RWPE1 (cell line): ENCODE measurements around the gene BACH2.

Experiments used
- CTCF ChIA-PET: fragments of 350-600 bp; sonication (Branson Sonifier 250); formaldehyde crosslinking; extraction: SDS; loops from one replicate; lab custom pipeline; 2021; lab: Yijun Ruan, JAX
- POLR2A ChIA-PET: fragments of 400-600 bp; formaldehyde crosslinking; extraction: SDS; loops from one replicate; lab custom pipeline; 2020; ENCODE audit warnings: antibody characterized with exemption; ENCODE audit not compliant: low non-redundant PET; lab: Yijun Ruan, JAX
- DNase-seq: peaks from one replicate; pipeline ENCODE4 v3.0.0; 2012; ENCODE audit warnings: low spot score
- H3K27ac ChIP-seq: fragments of 450-650 bp; 2 replicates; pipeline ENCODE4 v1.5.1; 2017
- CTCF ChIP-seq: fragments of 450-650 bp; conservative IDR thresholded peaks from 2 replicates; pipeline ENCODE4 v1.5.1; 2017; ENCODE audit warnings: low read depth, mild to moderate bottlenecking

Gene BACH2

GRCh38 chr6:90329386-90330077 is 32.9 kb upstream of the BACH2 start:
- ChIA-PET POLR2A (no interaction called here), CTCF (interaction anchor here (0.7 kb wide), 1 partner anchor 22 kb away, joined by 3 read pairs; no protein-coding TSS in a partner anchor)
- no peak overlapping the region for H3K27ac ChIP-seq
- no peak for DNase-seq
- no peak for TF ChIP-seq CTCF

- TF ChIP-seq CTCF: no peak
- DNase-seq: peak; percentile 65
- POLR2A ChIA-PET: no interaction called here
- CTCF ChIA-PET: interaction anchor here (0.5 kb wide), 1 partner anchor 319 kb away, joined by 3 read pairs; no protein-coding TSS in a partner anchor
- no peak overlapping the region for H3K27ac ChIP-seq
Observed at GRCh38 chr6:90328004-90328403, 31.4 kb upstream of the BACH2 start.

GRCh38 chr6:90326404-90327057 is 29.9 kb upstream of the BACH2 start:
- no peak for TF ChIP-seq CTCF
- no peak for DNase-seq
- no peak overlapping the region for H3K27ac ChIP-seq
- ChIA-PET CTCF (no interaction called here), POLR2A (no interaction called here)

GRCh38 chr6:90323706-90324105 is 27.1 kb upstream of the BACH2 start:
- ChIA-PET CTCF (no interaction called here), POLR2A (no interaction called here)
- no peak for DNase-seq
- TF ChIP-seq CTCF: no peak
- H3K27ac ChIP-seq: no peak overlapping the region

- no peak for TF ChIP-seq CTCF
- DNase-seq: no peak
Observed at GRCh38 chr6:90322976-90323474, 26.4 kb upstream of the BACH2 start.

GRCh38 chr6:90319979-90320685 is 23.5 kb upstream of the BACH2 start:
- no peak for TF ChIP-seq CTCF
- no peak for DNase-seq
- CTCF ChIA-PET: interaction anchor here (0.6 kb wide), 1 partner anchor 477 kb away, joined by 3 read pairs; no protein-coding TSS in a partner anchor
- POLR2A ChIA-PET: no interaction called here
- H3K27ac ChIP-seq: no peak overlapping the region

More at GRCh38 chr6:90322976-90323474, 26.4 kb upstream of the BACH2 start:
- ChIA-PET POLR2A (no interaction called here), CTCF (no interaction called here)
- H3K27ac ChIP-seq: no peak overlapping the region
